ENCODE results near the gene TMEM236.

GRCh38 chr10:17817790-17818189, 65.8 kb downstream of the TMEM236 start:
- no peak for TF ChIP-seq POLR2A (IDR thresholded peaks at IDR 0.05; ENCODE audit: low read depth, low read length)
- TF ChIP-seq CTCF (IDR thresholded peaks at IDR 0.05; ENCODE audit: extremely low read depth in 1 of 2, insufficient read depth in 1 of 2, low read depth in 1 of 2, low read length in 2 of 2) = no peak
- peak; percentile 66 for TF ChIP-seq FOS (IDR thresholded peaks at IDR 0.05; ENCODE audit: borderline replicate concordance, insufficient read depth, low read length)
- no peak for TF ChIP-seq POLR2AphosphoS5 (IDR thresholded peaks at IDR 0.05; ENCODE audit: insufficient read depth, low read depth, low read length)
